NCI-H345 treated with DMSO at 0.1 percent for 48 hours (cell line): Measurements from ENCODE around the gene MPV17.
A peak's percentile ranks its signal among the peaks of the same experiment; 100 is the strongest.
"Not testable (repeated sequence)": the region's sequence is repeated elsewhere in the genome, so short reads cannot be mapped to it uniquely, and the experiment has no call there.

Experiments
- DNase-seq: peaks from one replicate; lab custom pipeline; 2025; ENCODE audit not compliant: unreplicated experiment; lab: John Stamatoyannopoulos, UW

The MPV17 gene

DNA sequence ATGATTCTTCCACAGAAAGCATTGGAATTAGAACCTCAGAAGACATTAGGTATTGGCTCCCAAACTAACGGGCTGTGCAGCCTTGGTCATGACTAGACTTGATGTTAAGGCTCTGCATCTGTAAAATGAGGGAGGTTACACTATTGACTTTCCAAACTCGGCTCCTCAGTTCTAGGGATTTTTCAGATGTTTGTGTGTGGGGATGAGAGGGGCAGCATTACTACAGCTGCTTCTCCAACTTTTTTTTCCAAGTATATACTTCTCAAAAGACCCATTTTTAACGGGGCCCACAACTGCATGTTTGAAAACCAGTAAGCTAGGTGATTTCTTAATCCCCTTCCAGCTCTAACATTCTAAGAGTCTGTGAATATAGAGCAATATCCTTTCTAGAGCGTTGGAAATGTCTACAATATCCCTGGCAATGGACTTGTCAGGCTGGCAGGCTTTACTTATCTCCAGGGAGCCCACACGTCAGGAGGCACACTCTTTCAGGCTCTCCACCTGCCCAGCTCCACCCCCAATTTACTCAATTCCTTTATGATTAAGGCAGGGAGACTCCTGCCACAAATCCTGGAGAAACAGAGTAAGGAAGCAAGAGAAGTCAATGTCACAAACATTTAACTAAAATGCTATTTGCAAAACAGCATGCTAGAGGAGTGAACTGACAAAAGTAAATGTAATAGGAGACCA lies 844 bp upstream of the MPV17 start:
- peak; percentile 9 for DNase-seq

DNA sequence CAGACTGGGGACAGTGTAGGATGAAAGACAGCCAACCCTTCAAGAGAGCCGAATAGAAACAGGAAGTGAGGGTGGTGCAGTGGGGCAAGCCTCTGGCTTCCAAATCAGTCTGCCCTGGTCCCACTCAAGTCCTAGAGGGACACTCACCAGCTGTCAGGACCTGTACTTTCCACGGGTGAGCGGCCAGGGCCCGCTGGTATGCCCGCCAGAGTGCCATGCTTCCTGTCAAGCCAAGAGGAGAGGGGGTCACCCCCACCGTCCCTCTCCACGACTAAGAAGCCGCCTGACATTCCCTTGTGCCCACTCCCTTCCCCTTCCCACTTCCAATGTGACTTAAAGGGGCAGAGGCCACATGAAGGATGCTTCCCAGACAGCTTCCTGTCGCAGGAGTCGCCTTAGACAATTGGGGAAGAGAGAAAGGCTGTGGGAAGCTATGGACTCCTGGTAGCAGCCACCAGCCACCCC lies 564 bp downstream of the MPV17 start:
- DNase-seq = no peak

DNA sequence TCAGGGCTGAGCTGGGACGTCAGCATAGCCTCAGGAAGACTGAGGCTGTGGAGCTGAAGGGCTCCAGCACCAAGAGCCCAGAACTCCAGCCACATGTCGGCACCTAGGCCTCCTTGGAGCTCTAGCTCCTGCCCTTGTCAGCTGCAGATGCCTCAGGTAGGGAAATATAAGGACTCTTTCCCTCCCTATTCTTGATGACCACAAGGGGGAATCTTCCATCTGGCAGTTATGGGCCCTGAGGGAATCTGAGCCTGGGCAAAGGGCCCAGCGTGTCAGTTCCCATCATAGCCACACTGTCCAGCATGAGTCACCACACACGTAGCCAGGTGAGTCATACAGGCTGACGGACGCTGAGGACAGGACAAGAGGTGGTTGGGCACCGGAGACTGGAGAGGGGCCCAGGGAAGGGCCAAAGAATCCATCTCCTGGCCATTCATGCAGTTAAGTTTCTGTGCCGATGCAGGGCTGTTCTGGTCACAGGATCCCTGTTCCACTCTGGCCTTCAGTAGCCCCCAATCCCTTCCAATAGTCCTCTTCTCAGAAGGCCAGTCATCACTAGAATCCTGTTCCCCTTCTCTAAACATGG lies 1.8 kb downstream of the MPV17 start:
- DNase-seq = no peak

DNA sequence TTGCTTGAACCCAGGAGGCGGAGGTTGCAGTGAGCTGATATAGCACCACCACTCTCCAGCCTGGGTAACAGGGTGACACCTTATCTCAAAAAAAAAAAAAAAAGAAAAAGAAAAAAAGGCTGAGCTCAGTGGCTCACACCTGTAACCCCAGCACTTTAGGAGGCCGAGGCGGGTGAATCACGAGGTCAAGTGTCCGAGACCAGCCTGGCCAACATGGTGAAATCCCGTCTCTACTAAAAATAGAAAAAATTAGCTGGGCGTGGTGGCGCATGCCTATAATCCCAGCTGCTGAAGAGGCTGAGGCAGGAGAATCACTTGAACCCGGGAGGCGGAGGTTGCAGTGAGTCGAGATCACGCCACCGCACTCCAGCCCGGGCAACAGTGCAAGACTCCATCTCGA lies 3.1 kb downstream of the MPV17 start:
- DNase-seq = not testable (repeated sequence)

DNA sequence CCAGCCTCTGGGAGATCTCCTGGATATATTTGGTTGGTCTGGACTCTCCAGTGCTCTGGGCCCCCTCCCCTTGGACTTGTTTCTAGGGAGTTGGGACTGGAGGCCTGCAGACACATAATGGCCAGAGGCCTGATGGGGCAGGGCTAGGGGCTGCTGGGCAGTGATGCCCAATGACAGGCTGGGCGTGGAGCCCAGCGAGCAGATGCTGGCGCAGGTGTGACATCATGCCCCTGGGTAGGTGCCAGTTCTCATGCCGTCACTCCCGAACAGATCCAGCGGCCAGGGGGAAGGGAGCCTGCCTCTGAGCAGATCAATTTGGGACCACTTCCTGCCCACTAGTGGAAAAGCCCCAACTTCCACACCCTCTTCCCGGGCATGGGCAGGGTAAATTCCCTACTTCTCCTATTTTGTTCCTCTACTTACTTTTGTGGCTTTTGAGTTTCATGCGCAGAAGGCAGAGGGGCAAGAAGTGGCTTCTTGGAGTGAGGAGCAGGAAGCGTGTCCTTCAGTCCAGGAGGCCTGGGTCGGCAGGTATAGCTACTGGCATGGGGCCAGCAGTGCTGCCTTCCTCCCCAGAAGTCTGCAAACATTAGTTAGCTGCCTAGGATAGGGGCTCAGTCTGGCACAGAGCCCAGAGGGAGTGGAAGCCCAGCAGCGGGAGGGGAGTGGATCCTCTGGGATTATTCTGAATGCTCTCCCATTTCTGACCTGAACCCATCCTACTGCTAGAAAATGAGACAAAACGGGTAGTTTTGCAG lies 6.1 kb downstream of the MPV17 start:
- DNase-seq = peak; percentile 83

DNA sequence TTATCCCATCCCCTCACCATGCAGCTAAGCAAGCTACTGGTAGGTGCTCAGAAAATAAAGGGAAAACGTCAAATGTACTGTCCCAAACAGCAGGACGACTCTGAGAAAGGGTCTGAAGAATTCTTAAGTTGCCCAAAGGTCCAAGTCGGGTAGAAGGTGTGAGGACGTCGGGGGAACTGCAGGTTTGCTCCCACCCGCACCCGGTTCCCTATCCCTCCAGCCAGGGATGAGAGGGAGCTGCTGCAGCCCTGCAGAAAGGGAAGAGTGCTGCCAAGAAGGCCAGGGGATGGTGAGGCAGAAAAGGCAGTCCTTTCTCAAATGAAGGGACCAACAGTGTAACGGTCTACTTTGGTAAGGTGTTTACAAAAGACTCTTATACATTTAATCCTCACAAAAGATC lies 7.8 kb downstream of the MPV17 start:
- no peak for DNase-seq

DNA sequence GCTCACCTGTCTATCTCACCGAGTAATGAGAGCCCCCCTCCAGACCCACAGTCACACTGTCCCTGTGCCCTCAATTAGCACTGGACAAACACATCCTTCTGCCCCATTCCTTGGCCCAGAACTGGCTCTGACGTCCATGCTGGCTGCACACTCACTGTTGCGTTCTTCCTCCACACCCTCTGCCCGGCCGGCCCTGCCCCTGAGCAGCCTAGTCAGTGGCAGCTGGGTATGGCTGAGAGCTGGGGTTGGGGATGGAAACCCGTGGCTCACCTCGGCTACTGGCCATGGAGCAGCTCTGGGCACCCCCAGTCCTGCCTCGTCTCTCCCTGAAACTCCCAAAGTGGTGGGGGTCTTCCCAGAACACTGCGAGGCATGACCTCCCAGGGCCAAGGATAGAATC lies 8.2 kb downstream of the MPV17 start:
- no peak for DNase-seq

DNA sequence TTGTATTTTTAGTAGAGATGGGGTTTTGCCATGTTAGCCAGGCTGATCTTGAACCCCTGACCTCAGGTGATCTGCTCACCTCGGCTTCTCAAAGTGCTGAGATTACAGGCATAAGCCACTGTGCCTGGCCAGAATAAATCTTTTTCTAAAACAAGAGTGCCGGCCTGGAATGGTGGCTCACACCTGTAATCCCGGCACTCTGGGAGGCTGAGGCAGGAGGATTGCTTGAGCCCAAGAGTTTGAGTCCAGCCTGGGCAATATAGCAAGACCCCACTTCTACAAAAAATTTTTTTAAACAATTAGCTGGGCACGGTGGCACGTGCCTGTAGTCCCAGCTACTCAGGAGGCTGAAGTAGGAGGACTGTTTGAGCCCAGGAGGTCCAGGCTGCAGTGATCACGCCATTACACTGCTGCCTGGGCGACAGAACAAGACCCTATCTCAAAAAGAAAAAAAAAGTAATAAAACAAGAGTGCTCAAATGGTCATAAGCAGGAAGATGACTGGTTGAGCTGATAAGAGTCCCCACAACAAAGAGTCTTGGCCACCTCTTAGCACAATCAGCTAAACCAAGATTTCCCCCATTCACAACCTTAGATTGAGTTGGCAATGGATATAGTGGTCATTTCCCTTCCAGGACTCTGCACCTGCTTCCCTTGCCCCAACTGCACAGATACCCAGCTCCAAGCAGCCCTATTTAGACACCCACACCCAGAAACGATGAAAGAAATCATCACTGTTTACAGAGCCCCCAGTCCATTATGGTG lies 8.8 kb downstream of the MPV17 start:
- no peak for DNase-seq

DNA sequence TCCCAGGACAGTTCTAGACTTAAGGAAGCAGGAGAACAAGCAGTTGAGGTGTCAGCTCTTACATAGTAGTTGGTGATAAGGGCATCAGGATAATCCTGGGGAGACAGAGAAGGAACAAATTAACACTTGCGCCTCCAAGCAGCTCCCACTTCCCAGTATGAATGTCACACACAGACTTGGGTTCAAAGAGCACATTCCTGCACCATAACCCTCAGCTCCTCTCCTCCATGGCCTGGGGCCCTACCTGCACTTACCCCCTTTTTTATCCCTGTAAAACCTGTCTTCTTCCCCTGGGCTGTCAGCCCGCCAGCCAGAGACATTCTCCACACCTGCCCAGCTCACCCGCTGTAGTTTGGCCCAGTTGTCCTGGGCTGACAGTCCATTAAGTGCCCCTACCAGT lies 10.7 kb downstream of the MPV17 start:
- no peak for DNase-seq

DNA sequence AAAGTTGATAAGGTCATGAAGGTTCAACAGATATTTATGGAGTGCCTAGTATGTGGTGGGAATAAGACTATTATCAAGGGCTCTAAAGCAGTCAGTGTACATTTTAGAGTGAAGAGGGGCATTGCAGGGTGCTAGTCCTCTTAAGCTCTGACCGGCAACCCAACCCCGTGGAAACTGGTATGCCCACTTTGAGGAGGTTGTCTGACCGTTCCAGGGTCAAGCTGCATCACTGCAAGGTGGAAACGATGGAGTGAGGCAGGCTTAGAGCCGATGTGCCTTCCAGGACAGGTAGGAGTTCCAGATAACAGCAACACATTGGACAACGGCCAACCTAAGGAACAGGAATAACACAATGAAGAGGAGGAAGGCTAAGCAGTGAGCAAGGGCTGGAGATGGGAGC lies 13.2 kb downstream of the MPV17 start:
- DNase-seq = no peak

DNA sequence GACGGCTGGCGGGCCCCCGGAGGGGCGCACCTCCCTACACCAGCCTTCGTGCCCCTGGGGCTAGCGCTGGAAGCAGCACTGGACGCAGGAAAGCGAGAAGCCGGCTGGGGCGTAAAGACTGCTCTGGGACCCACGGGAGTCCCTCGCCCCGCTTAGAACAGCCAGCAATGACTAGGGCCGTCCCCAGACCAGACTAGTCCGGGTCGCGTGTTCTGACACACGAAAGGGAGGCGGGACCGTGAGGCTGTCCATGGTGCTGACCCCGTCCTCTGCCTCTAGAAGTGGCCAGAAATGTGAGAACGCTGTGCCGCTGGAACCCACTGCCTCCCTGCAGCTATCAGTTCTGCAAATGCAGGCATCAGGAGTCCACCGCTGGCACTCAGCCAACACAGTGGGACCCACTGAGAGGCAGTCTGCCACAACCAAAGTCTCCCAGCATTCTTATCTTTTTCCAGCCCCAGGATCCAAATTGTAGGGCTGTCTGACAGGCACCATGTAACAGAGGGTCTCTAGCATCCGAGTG lies 14.5 kb downstream of the MPV17 start, which contains the start of gene UCN:
Gene UCN, minus strand, starts transcription at position 87 of the 523 bp plus-strand sequence. CDS start 550 bp downstream, outside the sequence.
- DNase-seq = no peak

DNA sequence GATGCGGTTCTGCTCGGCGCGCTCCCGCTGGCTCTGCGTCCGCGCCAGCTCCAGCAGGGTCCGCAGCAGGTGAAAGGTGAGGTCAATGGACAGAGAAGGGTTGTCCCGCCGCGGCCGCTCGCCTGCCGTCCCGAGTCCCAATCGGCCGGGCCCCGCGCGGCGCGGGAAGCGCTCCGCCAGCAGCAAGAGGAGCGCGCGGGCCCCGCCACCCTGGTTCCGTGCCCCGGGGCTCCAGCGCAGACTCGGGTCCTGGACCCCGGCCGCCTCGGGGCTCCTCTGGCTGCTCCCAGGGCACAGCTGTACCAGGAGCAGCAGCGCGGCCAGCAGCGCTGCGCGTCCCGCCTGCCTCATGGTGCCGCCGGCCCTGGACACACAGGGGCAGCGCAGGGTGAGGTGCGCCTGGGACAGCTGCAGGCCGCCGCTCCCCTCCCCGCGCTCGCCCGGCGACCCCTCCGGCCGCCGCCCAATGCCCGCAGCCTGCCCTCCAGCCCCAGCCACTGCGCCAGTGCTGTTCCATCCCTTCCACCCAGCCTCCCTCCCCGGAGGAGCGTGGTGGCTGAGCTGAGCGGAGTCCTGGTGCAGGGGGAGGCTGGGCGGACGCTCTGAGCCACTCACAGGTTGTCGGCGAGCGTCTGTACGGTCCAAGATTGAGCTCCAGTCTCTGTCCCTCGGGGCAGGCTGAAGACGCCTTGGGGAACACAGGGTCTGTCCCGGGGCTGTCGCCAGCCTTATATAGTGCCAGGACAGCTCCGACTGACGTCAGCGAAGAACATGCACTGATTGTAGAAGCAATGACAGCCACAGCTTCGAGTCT lies 15.1 kb downstream of the MPV17 start:
- DNase-seq = no peak

DNA sequence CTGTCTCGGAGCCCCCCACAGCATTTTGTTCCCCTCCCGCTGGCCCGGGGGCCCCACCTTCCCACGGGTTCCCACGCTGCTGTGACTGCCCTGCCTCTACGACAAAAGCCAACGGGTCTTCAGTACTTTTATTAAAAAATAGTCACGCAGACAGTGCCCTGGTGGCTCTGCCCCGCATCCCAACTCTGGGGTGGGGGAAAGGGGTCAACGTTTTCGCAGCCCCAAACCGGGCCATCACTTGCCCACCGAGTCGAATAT lies 15.7 kb downstream of the MPV17 start:
- no peak for DNase-seq

DNA sequence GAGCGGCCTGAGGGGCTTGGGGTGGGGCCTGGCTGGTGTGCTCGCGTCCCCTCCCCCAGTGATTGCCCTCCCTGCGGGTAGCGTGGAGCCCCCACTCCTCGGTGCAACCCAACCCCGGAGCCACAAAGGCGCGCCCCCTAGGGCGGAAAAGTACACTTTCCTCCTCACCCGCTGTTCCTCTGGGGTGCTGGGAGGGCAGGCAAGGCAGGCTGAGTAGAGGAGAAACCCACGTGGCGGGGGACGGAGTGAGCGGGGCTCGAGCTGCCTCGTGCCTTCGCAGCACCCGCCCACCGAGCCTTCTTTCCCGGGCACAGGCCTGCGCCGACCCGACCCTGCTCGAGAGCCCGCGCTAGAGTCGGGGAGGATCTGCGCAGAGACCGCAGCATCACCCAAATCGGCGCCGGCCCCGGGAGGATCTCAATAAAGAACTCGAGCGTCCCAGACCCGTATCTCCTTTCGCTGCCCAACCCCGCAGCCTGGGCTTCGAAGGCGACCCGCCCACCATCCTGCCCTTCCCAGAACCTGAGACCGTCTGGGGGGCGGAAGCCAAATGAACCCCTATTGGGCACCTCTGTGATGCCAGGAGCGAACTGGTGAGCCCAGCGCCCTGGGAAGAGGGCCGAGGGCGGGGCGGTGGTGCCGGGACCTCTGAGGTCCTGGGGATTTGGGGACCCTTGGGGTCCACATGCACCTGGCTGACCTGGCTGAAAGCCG lies 16.2 kb downstream of the MPV17 start:
- DNase-seq = no peak

DNA sequence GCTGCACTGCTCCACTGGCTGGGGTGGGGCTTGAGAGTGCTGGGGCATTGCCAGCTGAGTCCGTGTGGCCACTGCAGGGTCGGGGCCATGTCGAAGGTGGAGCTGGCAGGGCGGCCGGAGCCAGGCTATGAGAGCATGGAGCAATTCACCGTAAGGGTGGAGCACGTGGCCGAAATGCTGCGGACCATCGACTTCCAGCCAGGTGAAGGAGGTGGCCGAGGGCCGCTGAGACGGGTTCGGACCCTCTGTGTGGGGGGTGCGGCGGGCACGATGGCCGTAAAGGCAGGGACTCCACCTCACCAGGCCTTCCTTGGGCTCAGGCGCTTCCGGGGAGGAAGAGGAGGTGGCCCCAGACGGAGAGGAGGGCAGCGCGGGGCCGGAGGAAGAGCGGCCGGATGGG lies 16.8 kb downstream of the MPV17 start:
- no peak for DNase-seq

DNA sequence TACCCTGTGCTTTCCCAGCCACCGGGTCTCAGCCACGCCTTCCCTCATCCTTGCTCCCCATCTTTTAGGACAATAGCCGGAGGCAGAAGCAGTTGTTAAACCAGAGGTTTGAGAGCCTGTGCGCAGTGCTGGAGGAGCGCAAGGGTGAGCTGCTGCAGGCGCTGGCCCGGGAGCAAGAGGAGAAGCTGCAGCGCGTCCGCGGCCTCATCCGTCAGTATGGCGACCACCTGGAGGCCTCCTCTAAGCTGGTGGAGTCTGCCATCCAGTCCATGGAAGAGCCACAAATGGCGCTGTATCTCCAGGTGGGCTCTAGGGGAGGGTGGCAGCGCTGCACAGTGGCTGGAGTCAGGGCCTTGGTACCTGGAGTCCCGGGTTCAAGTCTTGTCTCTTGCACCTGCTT lies 17.4 kb downstream of the MPV17 start:
- no peak for DNase-seq

DNA sequence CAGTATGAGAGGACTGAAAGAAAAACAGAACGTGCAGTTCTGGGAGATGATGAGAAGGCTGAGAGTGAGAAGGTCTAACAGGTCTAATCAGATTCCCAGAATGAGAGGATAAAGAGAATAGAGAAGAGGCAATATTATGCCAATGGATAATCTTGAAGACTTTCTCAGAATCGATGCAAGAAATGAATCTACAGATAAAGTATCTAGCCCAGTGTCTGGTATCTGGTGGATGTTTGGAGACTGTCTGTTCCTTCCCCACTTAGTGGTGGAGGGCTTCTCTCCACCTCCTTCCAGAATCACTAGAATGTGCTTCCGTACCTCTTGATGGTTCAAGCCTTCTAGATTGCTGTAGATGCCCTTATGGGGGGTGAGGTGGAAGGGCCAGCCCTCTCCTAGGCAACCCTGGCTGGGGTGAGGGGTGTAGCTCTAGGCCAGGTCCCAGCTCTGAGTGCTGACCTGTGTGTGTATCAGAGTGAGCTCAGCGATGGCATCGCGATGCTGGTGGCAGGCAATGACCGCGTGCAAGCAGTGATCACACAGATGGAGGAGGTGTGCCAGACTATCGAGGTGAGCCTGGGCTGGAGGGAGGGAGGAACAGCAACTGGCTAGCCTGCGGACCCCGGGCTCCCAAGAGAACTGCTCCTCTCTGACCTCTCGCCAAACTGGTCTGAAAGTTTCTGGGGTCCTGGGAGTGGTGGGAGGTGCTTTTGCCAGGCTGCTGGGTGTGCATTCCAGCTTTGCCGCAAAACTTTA lies 18.2 kb downstream of the MPV17 start:
- DNase-seq = no peak

DNA sequence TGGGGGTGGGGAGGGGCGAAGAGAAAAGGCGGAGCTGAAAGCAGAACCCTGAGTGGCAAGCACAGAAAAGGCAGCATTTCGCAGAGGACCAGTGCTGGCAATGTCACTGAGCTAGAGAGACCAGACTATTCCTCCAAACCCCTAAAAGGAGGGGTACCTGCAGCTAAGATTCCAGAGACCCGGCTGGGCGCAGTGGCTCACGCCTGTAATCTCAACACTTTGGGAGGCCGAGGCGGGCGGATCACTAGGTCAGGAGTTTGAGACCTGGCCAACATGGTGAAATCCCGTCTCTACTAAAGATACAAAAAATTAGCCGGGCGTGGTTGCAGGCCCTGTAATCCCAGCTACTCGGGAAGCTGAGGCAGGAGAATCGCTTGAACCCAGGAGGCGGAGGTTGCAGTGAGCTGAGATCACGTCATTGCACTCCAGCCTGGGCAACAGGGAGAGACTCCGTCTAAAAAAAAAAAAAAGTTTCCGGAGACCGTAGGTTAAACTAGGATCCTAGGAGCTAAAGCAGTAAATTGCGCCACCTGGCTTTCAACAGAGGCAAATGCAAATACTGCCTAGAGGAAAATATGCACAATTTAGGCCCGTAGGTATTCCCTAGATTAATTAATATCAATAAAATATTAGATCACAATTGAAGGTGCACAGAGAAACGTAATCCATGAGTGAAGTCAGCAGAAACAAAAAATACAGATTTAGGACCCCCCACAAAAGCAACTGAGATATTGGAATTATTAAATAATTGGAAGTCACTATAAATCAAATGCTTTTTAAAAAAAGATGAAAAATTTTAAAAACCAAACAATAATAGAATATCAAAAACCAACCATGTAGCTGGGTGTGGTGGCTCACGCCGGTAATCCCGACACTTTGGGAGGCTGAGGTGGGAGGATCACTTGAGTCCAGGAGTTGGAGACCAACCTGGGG lies 19.5 kb downstream of the MPV17 start:
- DNase-seq = peak; percentile 70
